HFFc6 (cell line): ENCODE measurements around the gene ERBB4. TPM values are rescaled to one million over a fixed set of nuclear protein-coding genes. Genes with fewer than 3 reads are reported as not detected.

ENCODE experiments used
- DNase-seq: peaks from one replicate; pipeline ENCODE4 v3.0.0-alpha.2; 2018
- H3K27ac Mint-ChIP-seq: 2 replicates; pipeline ENCODE4 v1.8.0; 2020; ENCODE audit warnings: mild to moderate bottlenecking, mixed read lengths
- H3K27me3 Mint-ChIP-seq: 2 replicates; pipeline ENCODE4 v1.8.0; 2021; ENCODE audit warnings: mild to moderate bottlenecking, moderate library complexity, mixed read lengths; ENCODE audit not compliant: insufficient read depth
- H3K36me3 Mint-ChIP-seq: 2 replicates; pipeline ENCODE4 v1.8.0; 2021; ENCODE audit warnings: low read depth, mixed read lengths
- H3K4me1 Mint-ChIP-seq: 2 replicates; pipeline ENCODE4 v1.8.0; 2020; ENCODE audit warnings: low read depth, mixed read lengths
- H3K4me3 Mint-ChIP-seq: 2 replicates; pipeline ENCODE4 v1.8.0; 2020; ENCODE audit warnings: mild to moderate bottlenecking, moderate library complexity, mixed read lengths
- H3K9me3 Mint-ChIP-seq: 2 replicates; pipeline ENCODE4 v1.8.0; 2020; ENCODE audit warnings: mild to moderate bottlenecking, mixed read lengths
- CTCF ChIP-seq: fragments of 200-600 bp; sonication (generic); IDR thresholded peaks from 2 replicates; pipeline ENCODE4 v1.5.0; 2021; ENCODE audit warnings: antibody characterized with exemption, mild to moderate bottlenecking
- total RNA-seq, 6 experiments: library from RNA; stranded (reverse); fragmentation: NEBNext Ultra II Directional; extraction: Animal tissue kit (Norgen Biotek cat#: 25700); gene quantifications; 2 replicates in 1 of 6; 3 replicates in 5 of 6; pipeline ENCODE4 v1.2.3, GENCODE V29; 2021

ERBB4 gene
- total RNA-seq, 6 experiments from 2014 or later: not detected

DNA sequence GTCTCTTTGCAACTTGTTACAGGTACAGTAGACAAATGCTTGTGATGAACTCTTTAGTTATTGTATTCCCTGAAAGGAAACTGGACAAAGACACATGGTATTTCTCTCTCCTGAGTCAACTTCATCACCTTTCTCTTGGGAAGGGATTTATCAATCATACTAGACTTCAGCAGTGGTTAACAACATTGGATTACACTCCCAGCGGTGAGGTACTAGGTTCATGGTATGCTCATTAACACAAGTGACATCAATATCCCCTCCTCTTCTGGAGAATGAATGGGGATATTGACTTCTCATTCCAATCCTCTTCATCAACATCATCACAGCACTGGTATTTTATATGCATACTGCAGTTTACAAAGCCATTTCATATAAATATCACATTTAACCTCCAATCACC lies 574.6 kb downstream of the ERBB4 start:
- DNase-seq: no peak
- Mint-ChIP-seq H3K27ac (no peak overlapping the region), H3K4me1 (no peaks in the 10 kb centered on the region), H3K36me3 (no peaks in the 10 kb centered on the region), H3K27me3 (no peaks in the 10 kb centered on the region; the same call in 1 of the 2 replicates), H3K4me3 (no peak overlapping the region), H3K9me3 (peaks cover 10% of the 10 kb centered on the region; the same call in 1 of the 2 replicates)
- TF ChIP-seq CTCF: no peak

DNA sequence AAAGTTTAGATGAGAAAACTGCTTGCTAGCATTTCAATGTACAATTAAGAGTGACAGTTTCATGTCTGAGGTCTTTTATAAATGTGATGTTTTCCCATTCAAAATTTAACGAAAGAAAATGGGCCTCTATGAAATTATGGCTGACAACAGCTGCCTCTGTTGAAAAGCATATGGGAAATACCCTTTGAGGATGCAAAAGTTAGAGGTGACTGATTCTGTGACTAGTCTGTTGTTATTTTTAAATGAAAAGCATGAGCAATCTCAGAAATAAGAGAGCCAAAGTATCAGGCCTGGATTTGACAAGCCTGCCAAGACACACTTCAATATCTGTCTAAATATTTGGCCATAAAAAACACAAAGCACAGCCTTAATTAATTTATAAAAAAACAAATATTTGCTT lies 580.8 kb downstream of the ERBB4 start:
- Mint-ChIP-seq H3K27me3 (no peaks in the 10 kb centered on the region; the same call in 1 of the 2 replicates), H3K9me3 (peaks cover 9% of the 10 kb centered on the region), H3K27ac (no peak overlapping the region)

GRCh38 chr2:211955648-211956047 lies 583.0 kb downstream of the ERBB4 start:
- Mint-ChIP-seq H3K4me3 (no peak overlapping the region), H3K9me3 (peaks cover 12% of the 10 kb centered on the region), H3K36me3 (no peaks in the 10 kb centered on the region), H3K4me1 (no peaks in the 10 kb centered on the region), H3K27me3 (no peaks in the 10 kb centered on the region; the same call in 1 of the 2 replicates), H3K27ac (no peak overlapping the region)
- DNase-seq: no peak
- no peak for TF ChIP-seq CTCF

More for the DNA sequence above, 580.8 kb downstream of the ERBB4 start:
- Mint-ChIP-seq H3K36me3 (no peaks in the 10 kb centered on the region), H3K4me1 (no peaks in the 10 kb centered on the region), H3K4me3 (no peak overlapping the region)
- no peak for DNase-seq
- no peak for TF ChIP-seq CTCF

DNA sequence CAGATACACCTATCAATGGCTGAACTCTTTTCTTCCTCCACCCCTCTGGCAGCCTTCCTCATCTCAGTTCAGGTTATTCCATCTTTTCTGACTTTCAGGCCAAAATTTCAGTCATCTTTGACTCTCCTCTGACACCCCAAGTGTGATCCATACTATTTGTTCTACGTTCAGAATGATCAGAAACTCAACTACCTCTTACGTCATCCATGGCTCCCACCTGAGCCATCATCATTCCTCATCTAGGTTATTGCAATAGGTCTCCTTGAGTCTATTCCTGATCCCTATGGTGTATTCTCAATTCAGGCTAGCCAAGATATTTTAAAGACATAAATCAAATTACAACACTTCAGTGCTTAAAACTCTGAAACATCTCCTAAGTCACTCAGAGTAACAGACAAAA lies 589.7 kb downstream of the ERBB4 start:
- peaks cover 23% of the 10 kb centered on the region for H3K9me3 Mint-ChIP-seq
- no peaks in the 10 kb centered on the region for H3K4me1 Mint-ChIP-seq
- no peak overlapping the region for H3K27ac Mint-ChIP-seq
- H3K4me3 Mint-ChIP-seq: no peak overlapping the region
- no peak for DNase-seq
- no peak for TF ChIP-seq CTCF
- peaks cover 5% of the 10 kb centered on the region; the same call in 1 of the 2 replicates for H3K36me3 Mint-ChIP-seq
- no peaks in the 10 kb centered on the region for H3K27me3 Mint-ChIP-seq

GRCh38 chr2:211946960-211947359 lies 591.6 kb downstream of the ERBB4 start:
- no peak for DNase-seq
- no peak for TF ChIP-seq CTCF
- no peaks in the 10 kb centered on the region for H3K4me1 Mint-ChIP-seq
- no peak overlapping the region for H3K27ac Mint-ChIP-seq
- peaks cover 16% of the 10 kb centered on the region for H3K9me3 Mint-ChIP-seq
- peaks cover 5% of the 10 kb centered on the region; the same call in 1 of the 2 replicates for H3K36me3 Mint-ChIP-seq
- no peaks in the 10 kb centered on the region for H3K27me3 Mint-ChIP-seq
- H3K4me3 Mint-ChIP-seq: no peak overlapping the region; the same call in 1 of the 2 replicates

GRCh38 chr2:211944572-211944971 lies 594.0 kb downstream of the ERBB4 start:
- Mint-ChIP-seq H3K4me3 (no peak overlapping the region), H3K4me1 (no peaks in the 10 kb centered on the region), H3K27ac (no peak overlapping the region), H3K9me3 (peaks cover 15% of the 10 kb centered on the region), H3K27me3 (no peaks in the 10 kb centered on the region), H3K36me3 (peaks cover 5% of the 10 kb centered on the region; the same call in 1 of the 2 replicates)
- DNase-seq: no peak
- TF ChIP-seq CTCF: no peak
